Lower leg skin (tissue), 3 donors: ENCODE measurements around the gene NSUN6.

Experiments used
- CTCF ChIP-seq, 3 donors: fragments of 450-650 bp; IDR thresholded peaks; one replicate each; pipeline ENCODE4 v1.5.1; 2016; ENCODE audit warnings: antibody characterized with exemption in 3 of 3, mild to moderate bottlenecking in 3 of 3, moderate library complexity in 2 of 3
- POLR2A ChIP-seq, 2 donors: fragments of 450-650 bp; IDR thresholded peaks; one replicate each; pipeline ENCODE4 v1.6.1; 2016 to 2017; ENCODE audit warnings: antibody characterized with exemption in 2 of 2, mild to moderate bottlenecking in 1 of 2, moderate library complexity in 1 of 2

- TF ChIP-seq CTCF (IDR thresholded peaks at IDR 0.05) (no peak), POLR2A (IDR thresholded peaks at IDR 0.05) (no peak)
These were observed 147.2 kb downstream of the NSUN6 start for GRCh38 chr10:18504161-18504560.
